Right lobe of liver (tissue), 4 donors: Measurements from ENCODE around the gene TNIP1.

Source experiments
- POLR2A ChIP-seq: fragments of 450-650 bp; IDR thresholded peaks from one replicate; pipeline ENCODE4 v1.6.1; 2017; ENCODE audit warnings: antibody characterized with exemption, mild to moderate bottlenecking
- TF ChIP-seq, protein P1 (sequence below), 4 donors: fragments of 200-600 bp in 3 of 4; fragments of 450-650 bp in 1 of 4; IDR thresholded peaks; one replicate each; pipeline versions ENCODE4 v1.5.1 to v1.8.0; 2016 to 2022; ENCODE audit warnings: antibody characterized with exemption in 4 of 4, mild to moderate bottlenecking in 2 of 4
- donor health status: DM: no; HTN: no; CAD: no.
- donor health status: DM: no; HTN: no; CAD: no.
- donor health status: DM: no; HTN: yes; CAD: no.

- no peak for TF ChIP-seq POLR2A
- TF ChIP-seq, protein P1, sequence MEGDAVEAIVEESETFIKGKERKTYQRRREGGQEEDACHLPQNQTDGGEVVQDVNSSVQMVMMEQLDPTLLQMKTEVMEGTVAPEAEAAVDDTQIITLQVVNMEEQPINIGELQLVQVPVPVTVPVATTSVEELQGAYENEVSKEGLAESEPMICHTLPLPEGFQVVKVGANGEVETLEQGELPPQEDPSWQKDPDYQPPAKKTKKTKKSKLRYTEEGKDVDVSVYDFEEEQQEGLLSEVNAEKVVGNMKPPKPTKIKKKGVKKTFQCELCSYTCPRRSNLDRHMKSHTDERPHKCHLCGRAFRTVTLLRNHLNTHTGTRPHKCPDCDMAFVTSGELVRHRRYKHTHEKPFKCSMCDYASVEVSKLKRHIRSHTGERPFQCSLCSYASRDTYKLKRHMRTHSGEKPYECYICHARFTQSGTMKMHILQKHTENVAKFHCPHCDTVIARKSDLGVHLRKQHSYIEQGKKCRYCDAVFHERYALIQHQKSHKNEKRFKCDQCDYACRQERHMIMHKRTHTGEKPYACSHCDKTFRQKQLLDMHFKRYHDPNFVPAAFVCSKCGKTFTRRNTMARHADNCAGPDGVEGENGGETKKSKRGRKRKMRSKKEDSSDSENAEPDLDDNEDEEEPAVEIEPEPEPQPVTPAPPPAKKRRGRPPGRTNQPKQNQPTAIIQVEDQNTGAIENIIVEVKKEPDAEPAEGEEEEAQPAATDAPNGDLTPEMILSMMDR (IDR thresholded peaks at IDR 0.05) = no peak
Observed at GRCh38 chr5:151108566-151108965, 27.7 kb upstream of the TNIP1 start.
